SU-DHL-6 (cell line): Measurements from ENCODE around the gene MUC5AC.

ENCODE experiments used
- H2AFZ ChIP-seq: fragments of 200-600 bp; sonication (generic); 2 replicates; pipeline ENCODE4 v1.6.1; 2014; ENCODE audit warnings: low read depth, mild to moderate bottlenecking, moderate library complexity, mixed read lengths, antibody characterized with exemption, low read length; ENCODE audit not compliant: severe bottlenecking
- H3F3A ChIP-seq: fragments of 200-600 bp; shearing (Covaris generic); 2 replicates; pipeline ENCODE4 v1.6.0; 2016; ENCODE audit warnings: antibody characterized with exemption, mild to moderate bottlenecking; ENCODE audit not compliant: insufficient read depth
- H3K27ac ChIP-seq: fragments of 200-600 bp; sonication (generic); 2 replicates; pipeline ENCODE4 v1.5.1; 2016; ENCODE audit warnings: low read depth, mild to moderate bottlenecking, low read length, moderate library complexity, mixed read lengths
- H3K27me3 ChIP-seq: fragments of 200-600 bp; sonication (generic), shearing (Covaris generic); 2 replicates; pipeline ENCODE4 v1.6.0; 2014; ENCODE audit warnings: mild to moderate bottlenecking, low read length
- H3K36me3 ChIP-seq: fragments of 200-600 bp; sonication (generic); 2 replicates; pipeline ENCODE4 v1.6.1; 2014; ENCODE audit warnings: mild to moderate bottlenecking, low read length, mixed read lengths
- H3K4me2 ChIP-seq: fragments of 300-600, 200-600 bp; shearing (Covaris generic), sonication (generic); 2 replicates; pipeline ENCODE4 v1.6.0; 2014; ENCODE audit warnings: low read length, low read depth, mild to moderate bottlenecking; ENCODE audit not compliant: poor library complexity, severe bottlenecking
- H3K4me3 ChIP-seq: fragments of 200-600 bp; sonication (generic); 2 replicates; pipeline ENCODE4 v1.5.1; 2014; ENCODE audit warnings: antibody characterized with exemption, low read length, mild to moderate bottlenecking, mixed read lengths; ENCODE audit not compliant: insufficient read depth, poor library complexity, severe bottlenecking
- H3K79me2 ChIP-seq: fragments of 200-600 bp; sonication (generic); 2 replicates; pipeline ENCODE4 v1.6.1; 2014; ENCODE audit warnings: mild to moderate bottlenecking, low read length, moderate library complexity; ENCODE audit not compliant: insufficient read depth
- H3K9ac ChIP-seq: fragments of 200-600 bp; sonication (generic); 2 replicates; pipeline ENCODE4 v1.7.0; 2014; ENCODE audit warnings: mild to moderate bottlenecking, low read length
- H3K9me2 ChIP-seq: fragments of 200-600 bp; sonication (generic); replicated peaks from 2 replicates; pipeline ENCODE4 v1.6.1; 2014; ENCODE audit warnings: low read length; ENCODE audit not compliant: insufficient read depth
- H3K9me3 ChIP-seq: fragments of 200-600 bp; sonication (generic); 2 replicates; pipeline ENCODE4 v1.6.1; 2014; ENCODE audit warnings: low read length, mixed read lengths; ENCODE audit not compliant: insufficient read depth
- H4K20me1 ChIP-seq: fragments of 200-600 bp; sonication (generic); 2 replicates; pipeline ENCODE4 v1.6.1; 2014; ENCODE audit warnings: low read depth, mild to moderate bottlenecking, antibody characterized with exemption, low read length, moderate library complexity, mixed read lengths
- CTCF ChIP-seq: fragments of 200-600 bp; sonication (generic); IDR thresholded peaks from one replicate; pipeline ENCODE4 v1.5.1; 2017; ENCODE audit warnings: antibody characterized with exemption, mild to moderate bottlenecking, low read length, moderate library complexity; ENCODE audit not compliant: insufficient read depth, poor library complexity, severe bottlenecking
- EZH2phosphoT487 ChIP-seq: fragments of 200-600 bp; sonication (generic), shearing (Covaris generic); conservative IDR thresholded peaks from 2 replicates; pipeline ENCODE4 v1.6.1; 2018; ENCODE audit warnings: mild to moderate bottlenecking, antibody characterized with exemption, low read length, moderate library complexity, mixed read lengths

Gene MUC5AC

GRCh38 chr11:1157645-1158591, at the start of gene MUC5AC:
Gene MUC5AC, plus strand, starts transcription at chr11:1157953. Its CDS starts 47 bp downstream, at chr11:1158000.
- H3K27ac ChIP-seq: no peak within 1 kb of the TSS
- H3K4me2 ChIP-seq: no peak within 1 kb of the TSS
- H2AFZ ChIP-seq: no peak within 1 kb of the TSS
- no peak for TF ChIP-seq CTCF
- no peak for TF ChIP-seq EZH2phosphoT487
- H3F3A ChIP-seq: no peaks in the 10 kb centered on the region
- no peaks in the 10 kb centered on the region for H3K9me2 ChIP-seq
- H3K9me3 ChIP-seq: peaks cover 9% of the 10 kb centered on the region; the same call in 1 of the 2 replicates
- H3K36me3 ChIP-seq: no peaks in the 10 kb centered on the region
- no peak within 1 kb of the TSS for H3K9ac ChIP-seq
- no peaks in the 10 kb centered on the region for H3K79me2 ChIP-seq
- H3K4me3 ChIP-seq: no peak within 1 kb of the TSS
- H4K20me1 ChIP-seq: no peaks in the 10 kb centered on the region
- no peaks in the 10 kb centered on the region for H3K27me3 ChIP-seq

GRCh38 chr11:1108246-1108900, 49.4 kb upstream of the MUC5AC start:
- H3K9ac ChIP-seq: no peak overlapping the region
- H3K27me3 ChIP-seq: no peaks in the 10 kb centered on the region
- H3K9me2 ChIP-seq: no peaks in the 10 kb centered on the region
- H3K9me3 ChIP-seq: no peaks in the 10 kb centered on the region
- H3K36me3 ChIP-seq: no peaks in the 10 kb centered on the region
- no peaks in the 10 kb centered on the region for H3F3A ChIP-seq
- H3K4me2 ChIP-seq: no peak overlapping the region
- no peak for TF ChIP-seq CTCF
- no peak for TF ChIP-seq EZH2phosphoT487
- H3K4me3 ChIP-seq: no peak overlapping the region
- no peak overlapping the region for H2AFZ ChIP-seq
- H4K20me1 ChIP-seq: no peaks in the 10 kb centered on the region
- no peak overlapping the region for H3K27ac ChIP-seq
- no peaks in the 10 kb centered on the region for H3K79me2 ChIP-seq

GRCh38 chr11:1109101-1109917, 48.4 kb upstream of the MUC5AC start:
- no peak overlapping the region for H3K27ac ChIP-seq
- no peaks in the 10 kb centered on the region for H3K79me2 ChIP-seq
- TF ChIP-seq CTCF: no peak
- TF ChIP-seq EZH2phosphoT487: no peak
- no peaks in the 10 kb centered on the region for H3K36me3 ChIP-seq
- no peaks in the 10 kb centered on the region for H3K9me2 ChIP-seq
- no peak overlapping the region for H3K4me2 ChIP-seq
- H4K20me1 ChIP-seq: no peaks in the 10 kb centered on the region
- no peaks in the 10 kb centered on the region for H3F3A ChIP-seq
- H3K9ac ChIP-seq: no peak overlapping the region
- no peak overlapping the region for H3K4me3 ChIP-seq
- H3K27me3 ChIP-seq: no peaks in the 10 kb centered on the region
- H3K9me3 ChIP-seq: no peaks in the 10 kb centered on the region
- no peak overlapping the region for H2AFZ ChIP-seq
